Suppressor macrophage (primary cell): ENCODE results near the gene ELF3.
"Not testable (repeated sequence)": the region's sequence is repeated elsewhere in the genome, so short reads cannot be mapped to it uniquely, and the experiment has no call there.

ENCODE experiments used
- DNase-seq, 4 experiments: peaks; one replicate each; pipeline ENCODE4 v3.0.0-alpha.2; 2020 to 2022

ELF3 gene

GRCh38 chr1:202036595-202037387, 26.4 kb downstream of the ELF3 start:
- DNase-seq = no peak

GRCh38 chr1:202037706-202038296, 27.4 kb downstream of the ELF3 start:
- no peak for DNase-seq

- DNase-seq = no peak
Measured at GRCh38 chr1:202038688-202039346, 28.4 kb downstream of the ELF3 start.

- DNase-seq = no peak
Measured at GRCh38 chr1:202045705-202046104, 35.3 kb downstream of the ELF3 start.

- DNase-seq = no peak
Measured at GRCh38 chr1:202046227-202046626, 35.8 kb downstream of the ELF3 start.

GRCh38 chr1:202046748-202047708, 36.6 kb downstream of the ELF3 start:
- DNase-seq = no peak

- DNase-seq = no peak
Measured at GRCh38 chr1:202047977-202048376, 37.6 kb downstream of the ELF3 start.

- no peak for DNase-seq
Measured at GRCh38 chr1:202049129-202049528, 38.7 kb downstream of the ELF3 start.

- no peak for DNase-seq
Measured at GRCh38 chr1:202054094-202054493, 43.7 kb downstream of the ELF3 start.

GRCh38 chr1:202054673-202055072, 44.3 kb downstream of the ELF3 start:
- not testable (repeated sequence) for DNase-seq

GRCh38 chr1:202056644-202057334, 46.4 kb downstream of the ELF3 start:
- DNase-seq = no peak

- DNase-seq = not testable (repeated sequence)
Measured at GRCh38 chr1:202057335-202057704, 46.9 kb downstream of the ELF3 start.

GRCh38 chr1:202058001-202058908, 47.9 kb downstream of the ELF3 start:
- DNase-seq = peak; percentile 66 to 83 (median 78)

- peak in 1 of 4 experiments; percentile 7 for DNase-seq
Measured at GRCh38 chr1:202061055-202061454, 50.7 kb downstream of the ELF3 start.

GRCh38 chr1:202061787-202062186, 51.4 kb downstream of the ELF3 start:
- not testable (repeated sequence) for DNase-seq

GRCh38 chr1:202062636-202063035, 52.2 kb downstream of the ELF3 start:
- not testable (repeated sequence) for DNase-seq

- DNase-seq = no peak
Measured at GRCh38 chr1:202063093-202063492, 52.7 kb downstream of the ELF3 start.

GRCh38 chr1:202064889-202065312, 54.5 kb downstream of the ELF3 start:
- DNase-seq = not testable (repeated sequence)
